ENCODE results near the gene CLEC16A.

Gene CLEC16A

DNA sequence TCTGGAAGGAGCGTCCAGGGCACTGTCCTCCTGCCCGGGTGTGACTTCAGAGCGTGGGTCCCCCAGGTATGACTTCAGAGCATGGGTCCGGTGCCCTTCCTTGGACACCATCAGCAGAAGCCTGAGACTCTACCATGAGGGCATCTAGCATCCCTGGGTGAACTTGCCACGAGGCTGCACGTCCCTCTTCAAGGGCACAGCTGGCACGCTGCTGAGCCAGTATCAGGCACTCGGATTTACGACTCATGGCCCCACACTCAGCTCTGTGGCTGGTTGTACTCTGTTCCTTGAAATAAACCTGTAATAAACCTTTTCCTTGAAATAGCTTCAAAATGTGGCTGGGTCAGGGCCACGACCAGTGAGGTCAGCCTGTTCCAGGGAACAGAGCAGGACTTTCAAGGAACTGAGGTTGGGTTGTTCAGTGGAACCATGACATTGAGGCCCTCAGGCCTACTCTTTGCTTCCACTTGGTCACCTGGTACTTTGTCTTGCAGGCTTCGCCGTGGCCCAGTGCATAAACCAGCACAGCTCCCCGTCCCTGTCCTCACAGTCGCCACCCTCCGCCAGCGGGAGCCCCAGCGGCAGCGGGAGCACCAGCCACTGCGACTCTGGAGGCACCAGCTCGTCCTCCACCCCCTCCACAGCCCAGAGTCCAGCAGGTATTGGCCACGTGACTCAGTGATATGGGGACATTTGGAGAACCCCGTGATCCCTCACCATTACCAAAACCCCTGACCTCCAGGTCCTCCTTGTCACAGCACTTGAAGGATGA is 221.7 kb downstream of the CLEC16A start:
- DNase-seq = no peak

DNA sequence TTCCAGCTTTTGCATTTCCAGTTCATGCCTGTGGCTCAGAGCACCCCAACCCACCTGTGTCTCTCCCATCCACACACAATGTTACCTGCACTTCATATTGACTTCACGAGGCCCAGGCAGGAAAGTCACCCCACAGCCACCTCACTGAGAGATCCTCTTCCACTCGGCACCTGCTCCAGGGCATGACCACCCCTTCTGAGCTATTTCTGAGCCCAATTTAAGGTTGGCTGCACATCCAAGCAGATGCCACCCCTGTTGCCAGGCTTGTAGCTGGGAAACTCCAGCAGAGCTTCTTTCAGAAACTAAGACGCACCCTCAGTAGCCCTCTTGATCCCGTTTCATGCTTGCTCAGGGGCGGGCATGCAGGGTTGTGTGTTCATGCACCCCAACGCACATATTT is 223.2 kb downstream of the CLEC16A start:
- no peak for DNase-seq

DNA sequence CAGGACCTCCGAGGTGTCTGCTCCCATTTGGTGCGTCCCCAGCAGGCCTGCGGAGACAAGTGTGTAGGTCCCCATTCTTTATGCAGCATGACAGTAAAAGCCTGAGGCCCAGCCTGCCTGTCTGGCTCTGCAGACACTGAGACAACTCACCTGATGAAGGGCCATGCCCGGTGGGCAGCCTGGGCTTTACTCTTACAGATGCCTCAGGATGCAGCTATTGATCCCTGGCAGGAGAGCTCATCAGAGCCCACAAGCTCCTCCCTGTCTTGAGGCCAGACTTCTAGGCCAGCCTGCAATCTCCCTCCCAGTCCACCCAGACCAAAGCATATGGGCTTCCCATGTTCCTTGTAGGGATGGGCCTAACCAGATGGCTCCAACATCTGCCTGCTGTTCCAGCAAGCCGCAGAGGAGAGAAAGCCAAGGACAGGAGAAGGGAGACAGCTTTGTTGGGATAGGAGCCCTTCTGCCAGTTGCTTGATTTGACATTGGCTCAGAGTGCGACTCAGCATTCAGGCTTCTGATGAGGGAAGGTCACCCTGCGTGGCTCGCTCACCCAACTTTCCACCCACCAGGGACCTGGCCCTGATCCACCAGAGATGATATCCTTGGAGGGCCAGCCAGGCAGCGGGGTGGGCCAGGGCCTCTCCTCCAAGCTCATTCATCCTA is 224.2 kb downstream of the CLEC16A start:
- DNase-seq = no peak

DNA sequence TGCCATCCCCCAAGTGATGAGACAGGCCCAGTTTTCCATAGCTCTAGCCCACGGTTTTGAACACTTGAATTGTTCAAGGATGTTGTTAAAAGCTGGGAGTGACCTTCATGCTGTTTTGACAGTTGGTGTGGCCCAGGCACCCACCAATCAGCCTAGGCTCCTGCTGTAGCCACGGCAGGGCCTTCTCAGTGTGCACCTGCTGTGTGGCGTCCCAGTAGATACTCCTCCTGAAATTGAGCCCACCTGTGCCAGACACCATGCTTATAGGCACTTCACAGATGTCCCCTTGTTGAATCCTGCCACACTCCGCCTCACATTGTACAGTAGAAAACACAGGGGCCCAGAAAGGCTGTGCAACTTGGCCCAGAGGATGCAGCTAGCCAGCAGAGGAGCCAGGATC is 225.3 kb downstream of the CLEC16A start:
- DNase-seq = no peak

DNA sequence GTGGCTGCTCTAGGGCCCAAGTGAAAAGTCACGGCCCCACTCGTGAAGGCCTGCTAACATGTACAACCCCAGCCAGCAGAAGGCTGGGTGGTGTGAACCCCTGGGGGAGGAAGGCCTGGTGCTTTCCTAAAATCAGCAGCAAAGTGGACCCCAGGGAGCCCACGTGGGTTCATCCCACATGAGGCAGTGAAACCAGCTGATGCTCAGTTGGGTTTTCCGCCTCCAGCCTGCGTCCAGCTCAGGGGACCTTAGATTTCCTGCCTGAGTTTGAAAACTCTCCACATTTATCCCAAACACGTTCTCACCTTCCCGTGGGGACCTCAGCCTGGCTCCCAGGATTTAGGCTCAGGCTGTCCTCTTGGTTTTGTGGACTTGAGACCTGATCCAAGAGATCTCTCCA is 225.8 kb downstream of the CLEC16A start:
- no peak for DNase-seq

DNA sequence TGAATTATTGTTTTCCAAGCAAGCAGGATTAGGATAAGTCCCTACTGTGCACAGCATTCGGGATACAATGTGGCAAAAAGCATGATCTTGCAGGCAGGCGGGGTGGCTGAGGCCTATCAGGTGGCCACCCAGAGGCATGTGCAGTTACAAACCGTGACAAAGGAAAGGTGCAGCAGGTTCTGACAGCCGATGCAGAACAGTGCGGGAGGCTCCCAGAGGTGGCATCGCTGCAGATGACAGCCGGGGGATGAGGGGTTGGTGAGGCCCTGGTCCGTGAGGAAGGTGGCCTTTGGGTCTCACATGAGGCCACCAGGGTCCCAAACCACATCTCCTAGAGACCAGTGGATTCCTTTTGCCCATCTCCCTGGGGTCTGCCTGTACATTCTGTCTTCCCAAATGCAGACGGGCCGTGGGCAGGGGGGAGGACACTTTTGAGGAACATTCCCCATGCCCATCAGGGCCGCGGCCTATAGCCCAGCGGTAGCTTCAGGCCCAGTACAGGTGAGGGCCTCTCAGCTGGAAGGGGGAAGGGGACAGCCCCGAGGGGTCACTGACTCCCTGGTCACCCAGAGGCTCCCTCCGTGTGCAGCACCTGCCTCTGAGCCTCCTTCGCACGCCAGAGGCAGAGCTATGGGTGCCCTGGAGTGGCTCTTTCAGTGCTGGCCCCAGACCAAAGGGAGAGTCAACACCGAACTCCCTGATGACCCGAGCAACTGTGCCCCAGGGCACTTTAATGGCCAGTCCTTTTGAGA is 226.5 kb downstream of the CLEC16A start:
- no peak for DNase-seq

DNA sequence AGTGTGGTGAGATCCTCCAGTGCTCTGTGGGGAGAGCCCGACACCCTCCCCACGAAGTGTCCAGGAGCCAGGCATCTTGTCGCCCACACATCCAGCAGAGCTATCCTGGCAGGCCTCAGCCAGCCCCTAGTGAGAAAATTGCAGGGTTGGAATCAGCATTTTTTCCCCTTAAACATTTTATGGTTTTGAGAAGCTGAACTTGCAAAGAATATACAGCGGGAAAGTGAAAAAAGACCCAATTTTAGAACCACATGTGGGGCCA is 227.0 kb downstream of the CLEC16A start:
- no peak for DNase-seq

DNA sequence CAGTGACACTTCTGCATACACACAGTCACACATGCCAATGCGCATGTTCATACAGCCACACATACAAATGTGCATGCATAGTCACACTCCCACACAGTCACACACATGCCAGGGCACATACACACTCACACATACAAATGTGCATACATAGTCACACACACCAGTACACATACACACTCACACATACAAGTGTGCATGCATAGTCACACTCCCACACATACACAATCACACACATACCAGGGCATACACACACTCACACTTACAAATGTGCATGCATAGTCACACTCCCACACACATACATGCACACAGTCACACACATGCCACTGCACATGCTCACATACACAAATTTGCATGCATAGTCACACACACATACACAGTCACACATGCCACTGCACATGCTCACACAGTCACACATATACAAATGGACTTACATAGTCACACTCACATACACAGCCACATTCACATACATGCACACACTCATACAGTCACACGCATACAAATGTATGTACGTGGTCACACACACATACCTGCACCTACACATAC is 227.5 kb downstream of the CLEC16A start:
- no peak for DNase-seq

DNA sequence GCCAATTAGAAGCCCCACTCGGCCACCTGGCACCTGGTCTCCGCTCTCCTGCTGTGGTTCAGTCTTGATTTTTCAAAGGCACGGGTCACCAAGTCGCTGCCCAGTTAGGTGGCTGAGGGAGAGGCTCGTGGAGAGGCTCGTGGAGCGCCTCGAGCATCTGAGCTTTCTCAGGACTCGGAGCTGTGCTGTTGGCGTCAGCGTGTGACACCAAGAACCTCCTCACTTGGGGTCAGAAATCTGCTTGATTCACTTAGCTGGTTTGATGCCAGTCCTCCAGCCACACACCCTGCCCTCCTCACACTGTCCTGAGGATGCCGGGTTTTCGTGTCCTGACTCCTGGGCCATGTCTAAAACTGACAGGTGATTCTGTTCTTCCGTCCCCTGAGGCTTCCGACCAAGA is 229.1 kb downstream of the CLEC16A start:
- DNase-seq = no peak

DNA sequence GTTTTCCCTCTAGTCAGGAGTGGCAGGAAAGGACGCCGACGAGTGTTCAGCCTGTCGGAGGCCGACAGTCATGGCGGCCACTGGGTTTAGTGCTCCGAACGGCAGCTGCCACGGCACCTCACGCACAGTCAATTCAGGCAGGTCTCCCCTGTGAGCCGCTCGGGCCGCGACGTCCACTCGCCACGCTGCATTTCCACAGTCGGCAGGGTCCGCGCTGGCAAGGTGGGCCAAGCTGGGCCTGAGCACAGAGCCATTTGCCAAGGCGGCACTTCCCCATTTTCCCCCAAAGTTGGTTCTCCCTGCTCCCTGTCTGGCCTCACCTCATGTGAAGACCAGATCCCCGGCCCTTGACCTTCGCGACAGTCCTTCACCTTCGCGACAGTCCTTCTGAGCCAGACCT is 229.8 kb downstream of the CLEC16A start:
- DNase-seq = no peak

DNA sequence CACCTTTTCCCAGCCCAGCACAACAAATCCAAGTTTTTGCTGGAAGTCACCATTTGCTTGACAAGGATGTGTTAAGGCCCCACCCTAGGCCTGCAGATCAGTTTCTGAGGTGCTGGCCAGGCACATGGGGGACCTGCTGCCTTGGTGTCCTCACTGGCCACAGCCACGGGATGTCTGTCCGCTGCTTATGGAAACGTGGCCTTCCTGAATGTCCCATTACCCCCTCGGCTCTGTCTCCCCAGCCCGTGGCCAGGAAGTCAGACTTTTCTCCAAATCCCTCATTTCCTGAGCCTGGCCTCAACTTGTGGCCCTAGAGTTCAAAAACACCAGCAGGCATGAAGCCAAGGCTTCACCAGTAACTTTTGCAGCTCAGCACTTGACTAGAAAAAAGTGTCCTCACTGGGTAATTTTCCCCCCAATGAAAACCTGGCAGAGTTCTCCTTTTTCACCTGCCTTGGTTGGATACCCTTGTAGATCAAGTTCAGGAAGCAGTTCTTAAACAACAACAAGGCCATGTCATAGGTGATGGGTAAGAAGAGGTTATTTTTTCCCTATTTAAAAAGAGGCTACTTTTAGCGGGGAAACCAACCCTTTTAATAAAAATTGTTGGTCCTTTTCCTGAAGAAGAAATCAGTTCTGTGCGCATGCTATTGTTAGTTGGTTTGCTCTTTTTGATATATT is 230.9 kb downstream of the CLEC16A start:
- no peak for DNase-seq

DNA sequence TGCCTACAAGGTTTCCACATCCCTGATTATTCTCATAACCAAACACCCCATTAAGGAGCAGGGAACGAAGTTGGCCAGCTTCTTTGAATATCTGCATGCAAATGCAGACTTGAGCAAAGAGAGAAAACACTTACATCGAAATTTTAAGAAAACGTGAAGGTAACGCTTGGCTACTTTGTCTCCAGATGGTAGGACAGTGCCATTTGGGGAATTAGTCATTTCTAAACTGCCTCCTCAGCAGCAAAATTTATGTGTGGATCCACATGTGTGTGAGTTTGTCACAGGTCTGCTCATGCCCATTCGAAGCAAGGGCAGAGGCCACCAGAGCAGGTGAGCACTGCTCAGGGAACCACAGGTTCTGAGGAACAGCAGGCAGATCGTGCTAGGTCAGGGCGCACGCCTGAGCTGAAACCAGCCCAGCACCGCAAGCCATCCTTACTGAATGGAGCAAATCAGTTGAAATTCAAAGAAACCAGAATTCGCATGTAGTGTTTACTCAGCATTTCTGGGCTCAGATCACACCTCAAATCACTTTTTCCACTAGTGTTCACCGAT is 231.5 kb downstream of the CLEC16A start:
- DNase-seq = no peak

DNA sequence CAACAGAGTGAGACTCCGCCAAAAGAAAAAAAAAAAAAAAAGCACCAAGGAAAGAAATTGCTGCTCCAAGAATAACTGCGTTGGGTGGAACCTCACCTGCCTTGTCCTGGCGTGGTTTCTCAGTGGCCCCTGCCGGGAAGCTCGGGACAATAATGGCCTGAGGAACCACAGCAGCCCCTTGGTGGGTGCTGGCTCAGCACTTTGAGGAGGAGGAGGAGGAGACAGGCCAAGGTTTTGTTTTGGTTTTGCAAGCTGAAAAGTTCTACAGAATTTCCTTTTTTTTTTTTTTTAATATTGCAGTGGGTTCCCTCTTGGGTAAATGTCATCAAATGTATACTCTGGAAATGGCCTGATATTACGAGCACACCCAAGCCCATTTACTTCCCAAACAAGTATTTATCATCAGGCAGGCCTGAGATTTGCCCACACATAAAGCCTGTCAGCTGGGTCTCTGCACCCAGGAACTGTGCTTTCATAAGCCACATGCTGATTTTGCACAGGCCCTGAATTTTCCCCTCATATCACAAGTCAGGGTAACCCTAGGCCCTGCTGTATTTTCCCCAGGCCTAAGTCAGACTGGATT is 233.3 kb downstream of the CLEC16A start:
- DNase-seq = no peak

DNA sequence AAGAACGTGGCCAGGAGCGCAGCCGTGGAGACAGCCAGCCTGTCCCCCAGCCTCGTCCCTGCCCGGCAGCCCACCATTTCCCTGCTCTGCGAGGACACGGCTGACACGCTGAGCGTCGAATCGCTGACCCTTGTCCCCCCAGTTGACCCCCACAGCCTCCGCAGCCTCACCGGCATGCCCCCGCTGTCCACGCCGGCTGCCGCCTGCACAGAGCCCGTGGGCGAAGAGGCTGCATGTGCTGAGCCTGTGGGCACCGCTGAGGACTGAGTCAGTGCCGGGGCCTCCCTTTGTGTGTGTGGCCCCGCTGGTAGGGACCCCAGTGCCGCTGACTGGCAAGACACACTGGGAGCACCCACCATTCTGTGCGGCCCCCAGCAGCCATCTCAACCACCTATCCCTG is 234.1 kb downstream of the CLEC16A start:
- DNase-seq = no peak

DNA sequence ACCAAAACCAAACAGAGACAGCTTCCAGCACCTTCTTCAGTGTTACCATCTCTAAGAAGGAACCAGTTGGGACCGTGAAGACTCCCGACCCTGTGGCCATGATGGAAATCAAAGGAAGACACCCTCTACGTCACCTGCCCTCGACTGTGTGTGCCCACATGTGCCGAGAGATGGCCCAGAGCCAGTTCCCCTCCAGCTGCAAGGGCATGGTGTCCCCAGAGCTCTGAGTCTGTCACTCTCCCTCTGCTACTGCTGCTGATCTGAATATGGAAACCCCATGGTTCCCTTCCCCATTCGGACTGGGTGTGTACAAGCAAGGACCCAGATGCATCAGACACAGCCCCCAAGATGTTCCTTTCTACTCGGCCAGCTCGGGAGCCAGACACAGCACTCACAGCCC is 235.2 kb downstream of the CLEC16A start:
- no peak for DNase-seq

DNA sequence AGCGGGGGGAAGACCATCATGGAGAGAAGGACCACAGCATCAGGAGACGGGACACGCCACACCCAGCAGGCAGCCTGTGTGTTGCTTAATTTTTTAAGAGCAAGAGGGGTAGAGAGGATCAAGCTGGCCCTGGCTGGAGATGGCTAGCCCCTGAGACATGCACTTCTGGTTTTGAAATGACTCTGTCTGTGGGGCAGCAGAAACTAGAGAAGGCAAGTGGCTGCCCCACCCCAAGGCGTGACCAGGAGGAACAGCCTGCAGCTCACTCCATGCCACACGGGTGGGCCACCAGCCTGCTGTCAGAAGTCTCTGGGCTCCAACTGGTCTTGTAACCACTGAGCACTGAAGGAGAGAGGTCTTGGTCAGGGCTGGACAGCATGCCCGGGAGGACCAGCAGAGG is 236.1 kb downstream of the CLEC16A start:
- DNase-seq = no peak

DNA sequence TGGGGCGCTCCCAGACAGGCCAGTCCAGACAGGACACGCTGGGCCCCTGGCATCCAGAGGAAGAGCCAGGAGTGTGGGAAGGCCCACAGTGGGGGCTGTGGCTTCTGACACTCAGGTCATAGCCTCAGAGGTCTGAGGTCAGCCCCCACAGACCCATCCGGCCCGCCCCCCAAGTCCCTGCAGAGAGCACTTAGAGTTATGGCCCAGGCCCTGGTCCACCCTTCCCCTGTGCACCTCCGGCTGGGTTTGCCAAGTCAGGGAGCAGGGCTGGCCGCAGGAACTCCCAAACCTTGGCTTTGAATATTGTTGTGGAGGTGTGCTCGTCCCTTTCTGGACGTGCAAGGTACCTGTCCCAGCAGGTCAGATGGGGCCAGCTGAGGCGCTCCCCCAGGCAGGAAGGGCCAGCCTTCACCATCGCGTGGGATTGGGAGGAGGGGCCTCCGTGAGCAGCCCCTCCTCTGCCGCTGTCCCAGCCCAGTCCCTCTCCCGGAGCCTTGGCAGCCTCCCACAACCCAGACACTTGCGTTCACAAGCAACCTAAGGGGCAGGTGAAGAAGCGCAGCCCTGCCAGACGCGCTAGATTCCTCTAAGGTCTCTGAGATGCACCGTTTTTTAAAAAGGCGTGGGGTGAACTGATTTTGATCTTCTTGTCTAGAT is 237.0 kb downstream of the CLEC16A start:
- no peak for DNase-seq

DNA sequence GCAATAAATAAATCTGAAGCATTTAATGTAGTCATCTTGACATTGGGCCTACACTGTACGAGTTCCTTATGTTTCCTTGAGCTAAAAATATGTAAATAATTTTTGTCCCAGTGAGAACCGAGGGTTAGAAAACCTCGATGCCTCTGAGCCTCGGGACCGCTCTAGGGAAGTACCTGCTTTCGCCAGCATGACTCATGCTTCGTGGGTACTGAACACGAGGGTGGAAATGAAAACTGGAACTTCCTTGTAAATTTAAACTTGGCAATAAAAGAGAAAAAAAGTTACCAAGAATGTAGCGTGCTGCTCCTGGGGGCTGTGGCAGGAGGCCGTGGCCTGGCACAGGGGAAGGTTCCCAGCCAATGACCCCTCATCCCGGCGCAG is 237.5 kb downstream of the CLEC16A start:
- DNase-seq = no peak

DNA sequence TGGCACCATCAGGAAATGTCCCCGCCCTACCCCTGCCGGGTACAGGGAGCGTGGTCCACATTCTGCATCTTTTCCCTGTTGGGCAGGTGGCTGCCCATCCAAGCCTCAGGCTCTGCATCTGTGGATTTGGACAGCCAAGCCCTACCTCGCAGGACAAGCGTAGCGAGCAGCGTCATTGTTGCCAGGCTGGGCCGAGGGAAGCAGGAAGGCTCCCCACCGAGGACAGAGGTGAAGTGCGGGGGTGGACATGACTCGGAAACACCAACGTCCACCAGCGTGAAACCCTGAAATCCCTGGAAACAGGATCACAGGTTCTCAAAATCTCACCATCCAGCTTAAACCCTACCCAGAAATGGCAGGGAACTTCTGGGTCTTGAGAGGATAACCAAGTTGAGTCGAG is 238.0 kb downstream of the CLEC16A start:
- DNase-seq = no peak

DNA sequence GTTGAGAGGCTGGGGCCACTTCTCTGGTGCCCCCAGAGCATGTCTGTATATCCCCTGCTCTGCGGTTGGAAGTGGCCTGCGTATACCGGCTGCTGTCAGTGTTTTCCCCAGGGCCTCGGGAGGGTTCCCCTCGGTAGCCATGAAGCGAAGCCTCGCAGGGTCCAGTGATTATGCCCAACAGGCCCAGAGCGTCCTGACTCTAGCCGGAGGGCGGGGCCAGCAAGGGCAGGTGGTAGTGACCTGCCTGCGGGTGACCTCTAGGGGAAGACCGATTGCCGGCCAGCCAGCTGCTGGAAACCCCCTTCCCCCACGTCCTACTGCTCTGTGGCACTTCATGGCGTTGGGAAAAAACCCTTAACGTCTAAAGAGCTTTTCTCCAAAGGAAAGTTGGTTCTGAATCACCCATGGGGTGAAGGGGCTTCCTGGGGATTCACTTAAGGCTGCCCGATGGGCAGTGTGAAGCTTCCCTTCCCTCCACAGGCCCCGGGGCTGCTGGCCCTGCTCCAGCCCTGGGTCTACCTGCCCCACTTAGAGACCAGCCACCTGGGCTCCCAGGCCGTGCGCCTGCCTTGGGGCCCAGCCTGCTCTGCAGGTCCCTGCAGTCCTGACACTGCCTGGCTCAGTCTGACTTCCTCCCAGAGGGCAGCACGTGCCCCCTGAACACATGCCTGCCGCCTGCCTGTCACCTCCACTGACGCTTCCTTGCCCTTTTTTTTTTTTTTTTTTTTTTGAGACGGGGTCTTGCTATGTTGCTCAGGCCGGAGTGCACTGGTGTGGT is 238.9 kb downstream of the CLEC16A start:
- no peak for DNase-seq

DNA sequence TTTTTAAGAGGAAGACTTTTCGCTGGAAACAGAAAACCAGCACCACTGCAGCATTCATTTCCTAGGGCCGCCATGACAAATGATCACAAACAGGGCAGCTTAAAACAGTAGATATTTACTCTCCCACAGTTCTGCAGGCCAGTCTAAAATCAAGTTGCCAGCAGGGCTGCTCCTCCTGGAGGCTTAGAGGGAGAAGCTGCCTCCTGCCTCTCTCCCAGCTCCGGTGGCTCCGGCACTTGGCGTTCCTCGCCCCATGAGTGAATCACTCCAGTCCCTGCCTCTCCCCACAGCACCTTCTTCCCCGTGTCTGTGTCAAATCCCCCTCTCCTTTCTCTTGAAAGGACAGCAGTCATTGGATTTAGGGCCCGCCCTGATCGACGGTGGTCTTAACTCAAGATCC is 239.6 kb downstream of the CLEC16A start:
- DNase-seq = no peak

Measured in NCI-H146 (cell line).